HepG2 (cell line): ENCODE results near the gene NMRAL1. TPM values are rescaled to one million over a fixed set of nuclear protein-coding genes. Genes with fewer than 3 reads are reported as not detected.

Experiments
- HMGXB3 ChIP-seq: sonication (generic); formaldehyde crosslinking; IDR thresholded peaks from 2 replicates; pipeline ENCODE4 v1.4.0; 2020; ENCODE audit warnings: missing genetic modification reagents, borderline replicate concordance
- HMGXB4 ChIP-seq, 2 experiments: sonication (generic) in 1 of 2; formaldehyde crosslinking in 1 of 2; IDR thresholded peaks; 2 replicates each; pipeline versions ENCODE4 v1.4.0 to v1.6.1; 2018 to 2020; ENCODE audit warnings: missing genetic modification reagents in 2 of 2, borderline replicate concordance in 1 of 2, low read depth in 1 of 2, mild to moderate bottlenecking in 1 of 2, missing biosample characterization in 1 of 2
- KLF16 ChIP-seq, 2 experiments: sonication (generic) in 1 of 2; formaldehyde crosslinking in 1 of 2; IDR thresholded peaks; 2 replicates each; pipeline versions ENCODE4 v1.6.1 to v1.8.0; 2016 to 2023; ENCODE audit warnings: missing genetic modification reagents in 2 of 2, missing compliant biosample characterization in 1 of 2
- NFAT5 ChIP-seq: sonication (generic); formaldehyde crosslinking; IDR thresholded peaks from 2 replicates; pipeline ENCODE4 v1.4.0; 2020; ENCODE audit warnings: missing genetic modification reagents
- NR0B2 ChIP-seq: sonication (generic); formaldehyde crosslinking; IDR thresholded peaks from 2 replicates; pipeline ENCODE4 v1.4.0; 2020; ENCODE audit warnings: mild to moderate bottlenecking, missing genetic modification reagents
- NRL ChIP-seq: sonication (generic); formaldehyde crosslinking; IDR thresholded peaks from 2 replicates; pipeline ENCODE4 v1.5.0; 2020; ENCODE audit warnings: missing genetic modification reagents, mild to moderate bottlenecking, moderate library complexity, borderline replicate concordance
- REXO4 ChIP-seq: sonication (generic); formaldehyde crosslinking; IDR thresholded peaks from 2 replicates; pipeline ENCODE4 v1.8.0; 2022; ENCODE audit warnings: missing genetic modification reagents, mild to moderate bottlenecking, borderline replicate concordance
- ZNF230 ChIP-seq: sonication (generic); formaldehyde crosslinking; IDR thresholded peaks from 2 replicates; pipeline ENCODE4 v1.4.0; 2020; ENCODE audit warnings: mild to moderate bottlenecking, missing genetic modification reagents
- ZNF503 ChIP-seq: sonication (generic); formaldehyde crosslinking; IDR thresholded peaks from 2 replicates; pipeline ENCODE4 v1.4.0; 2020; ENCODE audit warnings: missing genetic modification reagents
- ZNF549 ChIP-seq: sonication (generic); formaldehyde crosslinking; IDR thresholded peaks from 2 replicates; pipeline ENCODE4 v1.5.0; 2020; ENCODE audit warnings: missing genetic modification reagents
- ZNF589 ChIP-seq: sonication (generic); formaldehyde crosslinking; conservative IDR thresholded peaks from 2 replicates; pipeline ENCODE4 v1.8.0; 2022; ENCODE audit warnings: mild to moderate bottlenecking, moderate library complexity, missing genetic modification reagents
- polyA plus RNA-seq, 8 experiments: library from polyadenylated mRNA; depleted of rRNA in 3 of 8; stranded (reverse) in 7 of 8; unstranded in 1 of 8; fragments of >200 nt; fragmentation: Illumina TruSeq in 4 of 8; extraction: Trizol in 4 of 8; gene quantifications; 2 replicates each; pipeline versions ENCODE4 v1.2.1 to v1.2.3, GENCODE V29; 2011 to 2016; ENCODE audit warnings: low read depth in 4 of 8, missing spikeins in 1 of 8, mixed read lengths in 1 of 8; ENCODE audit not compliant: insufficient read depth in 1 of 8
- total RNA-seq, 5 experiments: library from RNA; depleted of rRNA; stranded (reverse); fragments of >200 nt; fragmentation: Illumina TruSeq; extraction: Trizol; gene quantifications; 2 replicates each; pipeline ENCODE4 v1.2.3, GENCODE V29; 2016; ENCODE audit warnings: low read depth in 1 of 5

Gene NMRAL1
- total and polyA plus RNA-seq, 2 of the 13 experiments (the other 11 are each of a cell fraction or from before 2014, with no cell fraction given) = 30.8 to 33.1 TPM

- TF ChIP-seq ZNF549 (CRISPR knock-in tag) (no peak), HMGXB4 (CRISPR knock-in tag; IDR thresholded peaks at IDR 0.05; ENCODE audit: borderline replicate concordance in 1 of 2, low read depth in 1 of 2) (peak in 1 of 2 experiments; percentile 18; a peak in 1 of 4 replicates), REXO4 (CRISPR knock-in tag) (no peak), NRL (CRISPR knock-in tag) (peak; percentile 51; the same call in 1 of the 2 replicates), KLF16 (CRISPR knock-in tag; IDR thresholded peaks at IDR 0.05) (peak in 1 of 2 experiments; percentile 69; a peak in 2 of 4 replicates), HMGXB3 (peak; percentile 10; the same call in 1 of the 2 replicates), NFAT5 (no peak), ZNF503 (CRISPR knock-in tag) (0 out of 2 replicates have a peak, but pooled peaks have one; percentile 61), ZNF589 (CRISPR knock-in tag) (no peak), ZNF230 (CRISPR knock-in tag) (peak; percentile 76; the same call in 1 of the 2 replicates), NR0B2 (CRISPR knock-in tag) (no peak)
These were observed 13.0 kb downstream of the NMRAL1 start (continued) for GRCh38 chr16:4461250-4462085.
